Mammary epithelial cell (primary cell): ENCODE measurements around the gene HMG20B.

Experiments
- CTCF ChIP-seq, 2 donors: IDR thresholded peaks in 1 of 2; conservative IDR thresholded peaks in 1 of 2; 2 replicates each; pipeline ENCODE4 v1.5.1; 2011 to 2012; ENCODE audit warnings: inconsistent platforms in 2 of 2, low read length in 2 of 2, mild to moderate bottlenecking in 2 of 2, control low read depth in 1 of 2, low read depth in 1 of 2; ENCODE audit not compliant: insufficient read depth in 1 of 2; ENCODE audit errors: extremely low read depth in 1 of 2
- EZH2 ChIP-seq: IDR thresholded peaks from 2 replicates; pipeline ENCODE4 v1.6.1; 2012; ENCODE audit warnings: low read length, inconsistent platforms, borderline replicate concordance

GRCh38 chr19:3533033-3533432 is 39.7 kb upstream of the HMG20B start:
- no peak for TF ChIP-seq CTCF (conservative IDR thresholded peaks at IDR 0.05 in 1 of 2, IDR thresholded peaks at IDR 0.05 in 1 of 2; ENCODE audit: extremely low read depth in 1 of 2, insufficient read depth in 1 of 2, low read depth in 1 of 2, low read length in 2 of 2)
- no peak for TF ChIP-seq EZH2
